ENCODE results near the gene LMO7.

Gene LMO7

GRCh38 chr13:75867379-75868117, 231.4 kb downstream of the LMO7 start:
- in situ Hi-C loops (cut with HindIII; ENCODE audit: low pct_unique_long_range_greater_than_20kb, low sequenced_read_pairs): no loop called here

DNA sequence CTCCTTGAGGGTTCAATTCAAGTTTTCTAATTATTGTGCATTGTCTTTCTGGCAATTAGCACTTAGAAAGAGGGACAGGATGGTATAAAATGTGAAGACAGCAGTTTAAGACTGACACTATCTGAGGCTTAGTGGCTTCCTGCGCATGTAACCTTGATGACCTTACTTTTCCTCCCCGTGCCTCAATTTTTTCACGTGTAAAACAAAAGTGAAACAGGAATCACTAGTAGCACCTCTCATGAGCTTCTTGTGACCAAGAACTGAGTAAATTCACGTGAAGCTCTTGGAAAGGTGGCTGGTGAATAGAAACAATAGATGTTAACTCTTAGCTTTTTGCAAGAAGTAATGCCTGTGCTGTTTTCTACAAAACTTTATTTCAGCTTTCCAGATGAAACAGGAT, 233.9 kb downstream of the LMO7 start:
- in situ Hi-C loops (cut with HindIII; ENCODE audit: low pct_unique_long_range_greater_than_20kb, low sequenced_read_pairs): no loop called here
- no peak for TF ChIP-seq JUND (IDR thresholded peaks at IDR 0.05; ENCODE audit: low read depth)
- DNase-seq (ENCODE audit: low read depth in 1 of 2, low spot score in 1 of 2): no peak

More at GRCh38 chr13:75867379-75868117, 231.4 kb downstream of the LMO7 start:
- TF ChIP-seq JUND (IDR thresholded peaks at IDR 0.05; ENCODE audit: low read depth): no peak
- DNase-seq (ENCODE audit: low read depth in 1 of 2, low spot score in 1 of 2): no peak

DNA sequence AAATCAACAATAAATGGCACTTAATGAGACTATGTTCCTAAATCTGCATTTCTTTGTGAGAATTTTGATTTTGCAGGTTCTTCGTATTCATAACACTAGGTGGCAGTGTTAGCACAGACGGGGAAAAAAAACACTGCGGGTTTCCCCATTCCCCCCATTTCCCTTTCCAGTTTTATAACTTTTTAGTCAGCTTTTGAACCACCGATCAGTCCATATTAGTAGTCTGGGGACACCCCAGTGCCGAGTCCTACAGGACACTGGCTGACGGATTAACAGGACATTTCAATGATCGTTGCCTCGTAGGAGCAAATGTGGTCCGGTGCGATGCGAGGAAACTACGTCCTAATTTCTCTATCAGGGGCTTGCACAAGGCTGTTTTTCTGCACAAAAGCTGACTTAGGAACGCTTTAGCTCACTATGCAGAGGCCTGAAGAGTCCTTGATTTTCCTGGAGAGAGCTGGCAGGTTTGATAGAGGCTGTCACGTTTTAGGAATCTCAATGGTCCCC, 234.3 kb downstream of the LMO7 start:
- DNase-seq (ENCODE audit: low read depth in 1 of 2, low spot score in 1 of 2): peak; percentile 5 to 31
- in situ Hi-C loops (cut with HindIII; ENCODE audit: low pct_unique_long_range_greater_than_20kb, low sequenced_read_pairs): no loop called here
- no peak for TF ChIP-seq JUND (IDR thresholded peaks at IDR 0.05; ENCODE audit: low read depth)

GRCh38 chr13:75871059-75871458, 234.9 kb downstream of the LMO7 start:
- in situ Hi-C loops (cut with HindIII; ENCODE audit: low pct_unique_long_range_greater_than_20kb, low sequenced_read_pairs): no loop called here
- DNase-seq (ENCODE audit: low read depth in 1 of 2, low spot score in 1 of 2): no peak
- no peak for TF ChIP-seq JUND (IDR thresholded peaks at IDR 0.05; ENCODE audit: low read depth)

- TF ChIP-seq JUND (IDR thresholded peaks at IDR 0.05; ENCODE audit: low read depth): no peak
- in situ Hi-C loops (cut with HindIII; ENCODE audit: low pct_unique_long_range_greater_than_20kb, low sequenced_read_pairs): no loop called here
- no peak for DNase-seq (ENCODE audit: low read depth in 1 of 2, low spot score in 1 of 2)
Measured at GRCh38 chr13:75872980-75873379, 236.8 kb downstream of the LMO7 start.

- in situ Hi-C loops (cut with HindIII; ENCODE audit: low pct_unique_long_range_greater_than_20kb, low sequenced_read_pairs): no loop called here
- no peak for TF ChIP-seq JUND (IDR thresholded peaks at IDR 0.05; ENCODE audit: low read depth)
- no peak for DNase-seq (ENCODE audit: low read depth in 1 of 2, low spot score in 1 of 2)
Measured at GRCh38 chr13:75873494-75873893, 237.4 kb downstream of the LMO7 start.

DNA sequence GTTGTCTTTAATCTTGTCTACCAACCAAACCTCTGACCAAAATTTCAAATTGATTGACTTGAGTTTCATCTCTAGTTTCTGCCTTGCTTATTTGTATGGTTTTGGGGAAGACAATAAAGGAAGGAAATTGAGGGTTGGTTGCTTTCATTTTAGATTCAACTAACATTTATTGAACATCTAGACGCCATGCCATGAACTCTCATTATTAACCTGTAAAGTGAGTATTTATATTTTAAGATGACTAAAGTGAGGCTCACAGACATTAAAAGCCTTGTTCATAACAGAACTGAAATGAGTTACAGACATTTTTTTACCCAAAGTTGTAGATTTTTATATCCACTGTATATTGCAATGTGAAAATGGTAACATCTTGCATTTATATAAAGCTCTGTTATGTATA, 239.3 kb downstream of the LMO7 start:
- TF ChIP-seq JUND (IDR thresholded peaks at IDR 0.05; ENCODE audit: low read depth): no peak
- in situ Hi-C loops (cut with HindIII; ENCODE audit: low pct_unique_long_range_greater_than_20kb, low sequenced_read_pairs): no loop called here
- DNase-seq (ENCODE audit: low read depth in 1 of 2, low spot score in 1 of 2): no peak

GRCh38 chr13:75876142-75877050, 240.3 kb downstream of the LMO7 start:
- no peak for TF ChIP-seq JUND (IDR thresholded peaks at IDR 0.05; ENCODE audit: low read depth)
- in situ Hi-C loops (cut with HindIII; ENCODE audit: low pct_unique_long_range_greater_than_20kb, low sequenced_read_pairs): no loop called here
- DNase-seq (ENCODE audit: low read depth in 1 of 2, low spot score in 1 of 2): peak; percentile 19 to 65

DNA sequence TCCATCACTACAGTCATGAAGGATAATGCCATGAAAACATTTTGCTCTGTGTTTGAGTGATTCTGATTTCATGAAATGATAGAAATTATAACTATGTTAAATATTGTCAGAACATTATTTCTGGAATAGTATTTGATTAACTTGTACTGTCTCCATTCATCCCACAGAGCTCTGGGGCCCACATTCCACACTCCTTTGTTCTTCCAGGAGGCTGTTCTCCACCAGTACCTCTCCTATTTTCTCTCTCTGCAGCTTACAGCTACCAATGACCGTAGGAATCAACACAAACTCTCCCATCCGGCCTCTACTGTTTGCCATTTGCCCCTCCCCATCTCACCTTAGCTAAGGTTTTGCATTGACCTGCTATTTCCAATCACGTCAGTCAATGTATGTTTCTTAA, 240.9 kb downstream of the LMO7 start:
- no peak for TF ChIP-seq JUND (IDR thresholded peaks at IDR 0.05; ENCODE audit: low read depth)
- in situ Hi-C loops (cut with HindIII; ENCODE audit: low pct_unique_long_range_greater_than_20kb, low sequenced_read_pairs): no loop called here
- DNase-seq (ENCODE audit: low read depth in 1 of 2, low spot score in 1 of 2): no peak

DNA sequence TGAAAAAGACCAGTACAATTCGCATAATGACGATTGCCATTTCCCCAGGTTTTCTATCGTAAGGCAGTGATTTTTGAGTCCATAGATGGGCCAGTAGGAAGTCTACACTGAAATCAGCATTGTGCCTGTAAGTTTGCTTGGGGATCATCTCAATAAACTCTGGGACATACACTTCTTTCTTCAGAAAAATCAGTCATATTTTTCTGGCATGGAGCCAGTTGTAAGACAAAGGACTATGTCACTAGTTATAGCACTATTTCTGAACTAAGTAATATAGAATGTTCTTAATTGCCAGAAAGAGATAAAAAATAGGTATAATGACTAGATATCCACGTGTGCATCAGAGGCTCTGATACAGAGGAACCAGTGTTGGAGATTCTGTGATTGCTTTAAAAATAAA, 243.5 kb downstream of the LMO7 start:
- in situ Hi-C loops (cut with HindIII; ENCODE audit: low pct_unique_long_range_greater_than_20kb, low sequenced_read_pairs): no loop called here
- no peak for DNase-seq (ENCODE audit: low read depth in 1 of 2, low spot score in 1 of 2)
- no peak for TF ChIP-seq JUND (IDR thresholded peaks at IDR 0.05; ENCODE audit: low read depth)

DNA sequence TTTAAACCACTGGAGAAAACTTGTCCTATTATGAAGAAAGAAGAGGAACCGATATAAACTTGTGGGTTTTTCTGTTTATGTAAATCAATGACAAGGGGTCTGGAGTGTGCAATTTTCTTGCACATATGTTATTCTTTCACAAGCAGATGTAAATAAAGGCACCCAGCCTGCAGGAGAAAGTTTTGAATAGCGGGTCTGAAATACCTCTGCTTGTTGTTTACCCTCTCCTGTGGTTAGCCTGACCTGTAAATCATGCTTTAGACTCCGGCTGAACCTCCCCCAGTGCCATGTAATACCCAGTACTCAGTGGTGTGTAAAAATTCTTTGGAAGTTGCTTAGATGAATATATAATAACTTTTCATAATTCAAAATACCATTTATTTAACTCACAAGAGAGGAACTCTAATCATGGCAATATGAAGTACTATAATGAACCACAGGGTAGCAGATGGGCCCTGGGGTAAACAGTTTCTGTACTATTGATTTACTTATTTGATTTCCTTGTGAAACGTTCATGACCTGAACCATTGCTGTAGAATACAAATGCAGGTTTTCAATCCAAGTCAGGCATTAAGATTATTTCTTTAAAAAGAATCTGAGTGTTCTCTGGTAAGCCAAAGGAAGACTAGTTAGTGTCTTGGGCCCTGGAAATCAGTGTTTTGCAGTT, 245.1 kb downstream of the LMO7 start:
- in situ Hi-C loops (cut with HindIII; ENCODE audit: low pct_unique_long_range_greater_than_20kb, low sequenced_read_pairs): no loop called here
- no peak for DNase-seq (ENCODE audit: low read depth in 1 of 2, low spot score in 1 of 2)
- no peak for TF ChIP-seq JUND (IDR thresholded peaks at IDR 0.05; ENCODE audit: low read depth)

GRCh38 chr13:75882261-75882660, 246.1 kb downstream of the LMO7 start:
- TF ChIP-seq JUND (IDR thresholded peaks at IDR 0.05; ENCODE audit: low read depth): no peak
- in situ Hi-C loops (cut with HindIII; ENCODE audit: low pct_unique_long_range_greater_than_20kb, low sequenced_read_pairs): no loop called here
- DNase-seq (ENCODE audit: low read depth in 1 of 2, low spot score in 1 of 2): no peak
